ENCODE measurements around the gene CPEB4.

Gene CPEB4

GRCh38 chr5:174010365-174010764, 122.2 kb downstream of the CPEB4 start:
- Histone ChIP-seq H3K27ac (no peak overlapping the region), H3K9me3 (ENCODE audit: severe bottlenecking) (no peaks in the 10 kb centered on the region), H3K4me3 (ENCODE audit: low read depth, low read length) (no peak overlapping the region), H3K27me3 (ENCODE audit: insufficient read depth, low read depth, severe bottlenecking) (peaks cover 32% of the 10 kb centered on the region), H3K36me3 (no peaks in the 10 kb centered on the region)
- TF ChIP-seq CTCF (IDR thresholded peaks at IDR 0.05; ENCODE audit: low read depth, low read length): no peak
- no peak for DNase-seq

GRCh38 chr5:174011441-174011840, 123.3 kb downstream of the CPEB4 start:
- Histone ChIP-seq H3K36me3 (no peaks in the 10 kb centered on the region), H3K9me3 (ENCODE audit: severe bottlenecking) (no peaks in the 10 kb centered on the region), H3K27me3 (ENCODE audit: insufficient read depth, low read depth, severe bottlenecking) (peaks cover 23% of the 10 kb centered on the region), H3K27ac (no peak overlapping the region), H3K4me3 (ENCODE audit: low read depth, low read length) (no peak overlapping the region)
- TF ChIP-seq CTCF (IDR thresholded peaks at IDR 0.05; ENCODE audit: low read depth, low read length): no peak
- DNase-seq: no peak

All from WERI-Rb-1 (cell line).